AG04450 (cell line): Measurements from ENCODE around the gene TEAD3. TPM values are rescaled to one million over a fixed set of nuclear protein-coding genes. Genes with fewer than 3 reads are reported as not detected.
A peak's percentile ranks its signal among the peaks of the same experiment; 100 is the strongest.

ENCODE experiments used
- CTCF ChIA-PET: fragments of 300-600, 350-600 bp; formaldehyde crosslinking; extraction: SDS; loops from one replicate; lab custom pipeline; 2022; ENCODE audit warnings: antibody characterized with exemption, inconsistent platforms; lab: Charles Lee
- POLR2A ChIA-PET: fragments of 350-600 bp; formaldehyde crosslinking; extraction: SDS; loops from one replicate; lab custom pipeline; 2021; ENCODE audit warnings: antibody characterized with exemption, inconsistent platforms; lab: Yijun Ruan, JAX
- DNase-seq: peaks from one replicate; pipeline ENCODE4 v3.0.0-alpha.2; 2011; ENCODE audit warnings: low read depth, low spot score
- H3K27ac ChIP-seq: one replicate; pipeline ENCODE4 v1.5.1; 2012; ENCODE audit warnings: low read depth, low read length, control low read depth
- H3K27me3 ChIP-seq: one replicate; pipeline ENCODE4 v1.6.0; 2012; ENCODE audit warnings: low read length; ENCODE audit not compliant: control insufficient read depth, insufficient read depth
- H3K4me3 ChIP-seq: 2 replicates; pipeline ENCODE4 v1.5.1; 2011; ENCODE audit warnings: mild to moderate bottlenecking, low read depth, low read length, control low read depth
- H3K9me3 ChIP-seq: 2 replicates; pipeline ENCODE4 v1.5.1; 2012; ENCODE audit warnings: low read length; ENCODE audit not compliant: control insufficient read depth, insufficient read depth
- polyA plus RNA-seq: library from polyadenylated mRNA; depleted of rRNA; stranded (reverse); fragments of >200 nt; gene quantifications from 2 replicates; pipeline ENCODE4 v1.2.3, GENCODE V29; 2011; rRNA removed
- small RNA-seq: library from RNA; depleted of rRNA; stranded (forward); fragments of <200 nt; gene quantifications from one replicate; pipeline ENCODE3, GENCODE V24; 2012; ENCODE audit warnings: low read depth; ENCODE audit not compliant: insufficient read length
- TF ChIP-seq, protein P1 (sequence below): IDR thresholded peaks from 2 replicates; pipeline ENCODE4 v1.5.1; 2011; ENCODE audit warnings: low read depth, low read length, control low read depth, inconsistent platforms

Gene TEAD3
- polyA plus RNA-seq, 1 experiment = 16.6 TPM

GRCh38 chr6:35425284-35425683, 71.6 kb downstream of the TEAD3 start:
- peaks cover 8% of the 10 kb centered on the region for H3K9me3 ChIP-seq
- H3K27me3 ChIP-seq = no peaks in the 10 kb centered on the region
- CTCF ChIA-PET = interaction anchor here (1.2 kb wide), 1 partner anchor 10 kb away, joined by 6 read pairs; no protein-coding TSS in a partner anchor
- no peak overlapping the region for H3K4me3 ChIP-seq
- POLR2A ChIA-PET = interaction anchor here (0.7 to 1.4 kb wide), 4 partner anchors 10 to 633 kb away, joined by 3 to 4 read pairs (median 3); partner anchors contain the start of gene BLTP3A
- TF ChIP-seq, protein P1, sequence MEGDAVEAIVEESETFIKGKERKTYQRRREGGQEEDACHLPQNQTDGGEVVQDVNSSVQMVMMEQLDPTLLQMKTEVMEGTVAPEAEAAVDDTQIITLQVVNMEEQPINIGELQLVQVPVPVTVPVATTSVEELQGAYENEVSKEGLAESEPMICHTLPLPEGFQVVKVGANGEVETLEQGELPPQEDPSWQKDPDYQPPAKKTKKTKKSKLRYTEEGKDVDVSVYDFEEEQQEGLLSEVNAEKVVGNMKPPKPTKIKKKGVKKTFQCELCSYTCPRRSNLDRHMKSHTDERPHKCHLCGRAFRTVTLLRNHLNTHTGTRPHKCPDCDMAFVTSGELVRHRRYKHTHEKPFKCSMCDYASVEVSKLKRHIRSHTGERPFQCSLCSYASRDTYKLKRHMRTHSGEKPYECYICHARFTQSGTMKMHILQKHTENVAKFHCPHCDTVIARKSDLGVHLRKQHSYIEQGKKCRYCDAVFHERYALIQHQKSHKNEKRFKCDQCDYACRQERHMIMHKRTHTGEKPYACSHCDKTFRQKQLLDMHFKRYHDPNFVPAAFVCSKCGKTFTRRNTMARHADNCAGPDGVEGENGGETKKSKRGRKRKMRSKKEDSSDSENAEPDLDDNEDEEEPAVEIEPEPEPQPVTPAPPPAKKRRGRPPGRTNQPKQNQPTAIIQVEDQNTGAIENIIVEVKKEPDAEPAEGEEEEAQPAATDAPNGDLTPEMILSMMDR = no peak
- H3K27ac ChIP-seq = peak overlapping the region; percentile 88
- peak; percentile 84 for DNase-seq

Small RNA genes lying within 50 kb of the gene (small RNA-seq; reads per million reads assigned to genes)
- not detected for gene MIR7111

Other genes starting within 250 kb of the TEAD3 start
- 10.2 and 14.3 TPM in 2 replicates for gene ZNF76, start 237.3 kb downstream of the TEAD3 start, polyA plus RNA-seq
- gene DEF6, start 199.3 kb downstream of the TEAD3 start, polyA plus RNA-seq = 2.5 and 2.6 TPM in 2 replicates
- gene PPARD, start 154.5 kb downstream of the TEAD3 start, polyA plus RNA-seq = 26.9 and 32.9 TPM in 2 replicates
- gene FANCE, start 44.7 kb downstream of the TEAD3 start, polyA plus RNA-seq = 7.0 and 7.1 TPM in 2 replicates
- gene RPL10A, start 28.7 kb downstream of the TEAD3 start, polyA plus RNA-seq = 2,636 and 2,921 TPM in 2 replicates
- gene TULP1, start 15.8 kb upstream of the TEAD3 start, polyA plus RNA-seq = not detected in 2 replicates
- 6.9 and 7.6 TPM in 2 replicates for gene FKBP5, start 191.8 kb upstream of the TEAD3 start, polyA plus RNA-seq
- 0.53 and 0.58 TPM in 2 replicates for gene ARMC12, start 240.0 kb upstream of the TEAD3 start, polyA plus RNA-seq